ENCODE measurements around the gene HDAC4. TPM values are rescaled to one million over a fixed set of nuclear protein-coding genes. Genes with fewer than 3 reads are reported as not detected.

The HDAC4 gene
- total RNA-seq, 4 donors from 2014 or later, result 68.0 to 123 (median 86.5) TPM

DNA sequence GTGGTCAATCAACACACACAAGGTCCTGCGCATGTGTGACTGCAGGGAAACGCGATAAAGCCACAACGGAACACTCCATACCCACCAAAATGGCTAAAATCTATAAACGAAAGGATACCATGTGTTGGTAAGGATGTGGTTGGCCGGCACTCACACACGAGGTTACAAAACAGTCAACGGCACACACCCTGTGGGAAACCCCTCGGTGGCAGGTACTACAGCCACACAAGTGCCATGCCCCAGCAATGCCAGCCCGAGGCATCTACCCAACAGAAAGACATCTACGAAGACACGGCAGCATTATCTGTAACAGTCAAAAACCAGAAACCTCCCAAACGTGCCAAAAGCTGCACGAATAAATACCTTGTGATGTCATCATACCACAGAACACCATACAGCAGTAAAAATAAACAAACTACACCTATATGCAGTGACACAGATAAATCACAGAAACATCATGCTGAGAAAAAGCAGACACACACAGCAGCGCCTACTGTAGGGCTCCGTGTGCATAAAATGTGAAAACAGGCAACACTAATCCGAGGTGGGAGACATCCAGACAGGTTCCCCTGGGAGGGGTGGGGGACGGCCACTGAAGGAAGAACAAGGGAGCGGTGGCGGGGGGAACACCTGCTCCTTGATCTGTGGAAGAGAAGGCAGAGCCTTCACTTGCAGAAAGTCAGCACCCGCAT lies 36.7 kb downstream of the HDAC4 start:
- H3K4me3 ChIP-seq, result no peak overlapping the region
- H3K36me3 ChIP-seq, result no peaks in the 10 kb centered on the region
- TF ChIP-seq POLR2A (IDR thresholded peaks at IDR 0.05), result no peak
- TF ChIP-seq, protein P1, sequence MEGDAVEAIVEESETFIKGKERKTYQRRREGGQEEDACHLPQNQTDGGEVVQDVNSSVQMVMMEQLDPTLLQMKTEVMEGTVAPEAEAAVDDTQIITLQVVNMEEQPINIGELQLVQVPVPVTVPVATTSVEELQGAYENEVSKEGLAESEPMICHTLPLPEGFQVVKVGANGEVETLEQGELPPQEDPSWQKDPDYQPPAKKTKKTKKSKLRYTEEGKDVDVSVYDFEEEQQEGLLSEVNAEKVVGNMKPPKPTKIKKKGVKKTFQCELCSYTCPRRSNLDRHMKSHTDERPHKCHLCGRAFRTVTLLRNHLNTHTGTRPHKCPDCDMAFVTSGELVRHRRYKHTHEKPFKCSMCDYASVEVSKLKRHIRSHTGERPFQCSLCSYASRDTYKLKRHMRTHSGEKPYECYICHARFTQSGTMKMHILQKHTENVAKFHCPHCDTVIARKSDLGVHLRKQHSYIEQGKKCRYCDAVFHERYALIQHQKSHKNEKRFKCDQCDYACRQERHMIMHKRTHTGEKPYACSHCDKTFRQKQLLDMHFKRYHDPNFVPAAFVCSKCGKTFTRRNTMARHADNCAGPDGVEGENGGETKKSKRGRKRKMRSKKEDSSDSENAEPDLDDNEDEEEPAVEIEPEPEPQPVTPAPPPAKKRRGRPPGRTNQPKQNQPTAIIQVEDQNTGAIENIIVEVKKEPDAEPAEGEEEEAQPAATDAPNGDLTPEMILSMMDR (IDR thresholded peaks at IDR 0.05), result no peak
- no peak for TF ChIP-seq EP300 (IDR thresholded peaks at IDR 0.05)
- H3K9me3 ChIP-seq, result no peaks in the 10 kb centered on the region
- H3K4me1 ChIP-seq, result peaks cover 0 to 11% (median 1%) of the 10 kb centered on the region in 4 donors
- no peak for DNase-seq (ENCODE audit: low spot score in 2 of 2)
- H3K27me3 ChIP-seq, result no peaks in the 10 kb centered on the region
- 92 to 93% methylated on average over 21 of the region's 21 CpGs for WGBS, 2 donors
- no peak overlapping the region for H3K27ac ChIP-seq

DNA sequence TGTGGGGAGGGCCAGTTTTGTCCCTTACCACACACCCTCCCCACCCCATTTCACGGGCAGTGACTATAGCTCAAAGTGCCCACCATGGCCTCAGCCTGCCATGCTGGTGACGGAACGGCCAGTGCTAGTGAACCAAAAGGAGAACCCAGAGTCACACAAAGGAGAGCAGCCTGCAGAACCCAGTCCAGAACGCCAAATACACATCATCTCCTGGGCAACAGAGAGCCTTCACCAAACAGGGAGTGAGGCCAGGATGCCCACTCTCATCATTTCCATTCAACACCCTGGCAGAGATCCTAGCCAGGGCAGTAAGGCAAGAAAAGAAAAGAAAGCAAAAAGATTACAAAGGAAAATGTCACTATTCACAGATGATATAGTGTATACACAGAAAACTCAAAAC lies 38.3 kb downstream of the HDAC4 start:
- TF ChIP-seq POLR2A (IDR thresholded peaks at IDR 0.05) (no peak), EP300 (IDR thresholded peaks at IDR 0.05) (no peak)
- TF ChIP-seq, protein P1 (IDR thresholded peaks at IDR 0.05), result no peak
- no peak for DNase-seq (ENCODE audit: low spot score in 2 of 2)
- H3K4me1 ChIP-seq, result peaks cover 0 to 18% (median 1%) of the 10 kb centered on the region in 4 donors

DNA sequence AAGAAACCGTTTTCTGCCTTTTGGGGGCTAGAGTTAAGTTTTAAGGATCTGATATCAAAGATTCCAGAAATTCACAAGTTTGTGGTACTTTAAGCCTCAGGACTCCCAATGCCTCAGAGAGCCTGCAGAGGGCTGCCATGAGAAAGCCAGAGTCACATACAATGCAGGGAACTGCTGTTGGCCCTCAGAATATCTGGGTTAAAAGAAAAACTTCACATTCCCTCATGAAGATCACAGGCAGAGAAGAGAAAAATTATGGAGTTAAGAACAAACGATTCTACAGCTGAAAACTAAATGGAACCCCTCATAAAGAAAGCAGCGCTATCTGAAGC lies 39.5 kb downstream of the HDAC4 start:
- H3K27ac ChIP-seq, result no peak overlapping the region
- no peak for TF ChIP-seq POLR2A (IDR thresholded peaks at IDR 0.05)
- TF ChIP-seq, protein P1 (IDR thresholded peaks at IDR 0.05), result peak in 1 of 5 experiments; percentile 15
- no peak overlapping the region for H3K4me3 ChIP-seq
- no peaks in the 10 kb centered on the region for H3K36me3 ChIP-seq
- no peak for DNase-seq (ENCODE audit: low spot score in 2 of 2)
- no peaks in the 10 kb centered on the region for H3K9me3 ChIP-seq
- 62 to 65% methylated on average over 3 of the region's 3 CpGs for WGBS, 2 donors
- no peaks in the 10 kb centered on the region for H3K27me3 ChIP-seq
- H3K4me1 ChIP-seq, result peaks cover 0 to 18% (median 1%) of the 10 kb centered on the region in 4 donors

More for the DNA sequence above, 38.3 kb downstream of the HDAC4 start:
- Histone ChIP-seq H3K27ac (no peak overlapping the region), H3K9me3 (no peaks in the 10 kb centered on the region), H3K27me3 (no peaks in the 10 kb centered on the region), H3K36me3 (no peaks in the 10 kb centered on the region), H3K4me3 (no peak overlapping the region)
- 88 to 90% methylated on average over 4 of the region's 4 CpGs for WGBS, 2 donors

DNA sequence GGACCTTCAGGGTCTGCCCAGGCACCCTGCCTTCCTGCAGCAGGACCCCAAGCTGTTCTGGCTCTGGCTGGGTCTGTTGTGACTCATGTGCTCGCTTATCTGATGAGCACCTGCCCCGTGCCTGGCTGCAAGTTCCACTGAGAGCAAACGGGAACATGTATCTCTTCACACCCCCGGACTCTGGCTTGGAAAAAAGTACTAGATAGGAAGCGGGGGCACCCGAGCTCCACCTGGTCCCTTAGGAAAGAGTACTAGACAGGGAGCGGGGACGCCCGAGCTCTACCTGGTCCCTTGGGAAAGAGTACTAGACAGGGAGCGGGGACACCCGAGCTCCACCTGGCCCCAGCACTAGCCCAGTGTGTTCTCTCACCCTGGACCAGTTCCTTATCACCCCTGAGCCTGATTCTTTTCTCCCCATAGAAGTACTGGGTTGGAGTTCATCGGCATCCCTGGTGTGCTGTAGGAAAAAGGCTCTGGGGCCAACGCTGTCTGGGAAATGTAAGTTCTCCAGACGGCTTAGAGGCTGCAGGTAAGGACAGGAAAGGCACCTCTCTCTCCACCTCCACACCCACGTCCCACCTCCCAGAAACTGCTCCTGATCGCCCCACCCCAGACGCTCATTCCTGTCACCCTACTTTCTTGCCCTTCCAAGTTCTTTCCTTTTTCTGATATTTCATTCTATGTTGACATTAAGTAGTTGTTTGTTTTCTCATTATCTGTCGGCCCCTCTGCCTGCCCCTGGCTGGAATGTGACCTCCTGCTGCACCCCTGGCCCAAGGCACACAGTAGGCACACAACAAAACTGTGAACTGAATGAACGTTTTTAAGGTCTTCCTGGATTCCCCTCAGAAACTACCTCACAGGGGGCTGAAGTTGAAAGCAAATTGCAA lies 40.2 kb downstream of the HDAC4 start:
- Histone ChIP-seq H3K4me1 (peaks cover 0 to 18% (median 1%) of the 10 kb centered on the region in 4 donors), H3K9me3 (no peaks in the 10 kb centered on the region), H3K4me3 (no peak overlapping the region), H3K36me3 (no peaks in the 10 kb centered on the region), H3K27ac (no peak overlapping the region), H3K27me3 (no peaks in the 10 kb centered on the region)
- TF ChIP-seq EP300 (IDR thresholded peaks at IDR 0.05) (no peak), POLR2A (IDR thresholded peaks at IDR 0.05) (no peak)
- TF ChIP-seq, protein P1 (IDR thresholded peaks at IDR 0.05), result no peak
- DNase-seq (ENCODE audit: low spot score in 2 of 2), result no peak
- 85 to 86% methylated on average over 17 to 19 of the region's 19 CpGs for WGBS, 2 donors

DNA sequence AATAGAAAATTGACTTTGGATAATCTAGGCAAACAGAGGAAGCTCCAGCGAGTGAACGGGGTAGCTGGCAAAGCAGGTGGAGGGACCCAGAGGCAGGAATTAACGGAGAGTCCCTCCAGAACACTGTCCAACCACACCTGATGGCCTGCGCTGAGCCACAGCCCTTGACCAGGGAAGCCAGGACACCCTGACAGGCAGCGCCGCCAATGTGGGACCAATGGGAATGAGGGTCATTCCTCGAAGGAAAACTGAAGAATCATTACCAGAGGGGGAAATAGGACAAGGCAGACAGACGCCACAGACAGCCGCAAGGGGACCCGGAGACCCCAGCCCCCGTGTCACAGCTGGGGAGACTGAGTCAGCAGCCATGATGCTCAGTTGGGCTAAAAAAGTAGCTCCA lies 40.8 kb downstream of the HDAC4 start:
- Histone ChIP-seq H3K27me3 (no peaks in the 10 kb centered on the region), H3K4me3 (no peak overlapping the region), H3K36me3 (no peaks in the 10 kb centered on the region), H3K4me1 (peaks cover 0 to 18% (median 1%) of the 10 kb centered on the region in 4 donors), H3K27ac (no peak overlapping the region), H3K9me3 (peaks cover 0 to 1% (median 0%) of the 10 kb centered on the region in 4 donors)
- DNase-seq (ENCODE audit: low spot score in 2 of 2), result no peak
- 90 to 91% methylated on average over 11 of the region's 11 CpGs for WGBS, 2 donors
- TF ChIP-seq, protein P1 (IDR thresholded peaks at IDR 0.05), result no peak
- TF ChIP-seq EP300 (IDR thresholded peaks at IDR 0.05) (no peak), POLR2A (IDR thresholded peaks at IDR 0.05) (no peak)

Data from tibial nerve (tissue), 4 donors.